Tibial nerve (tissue), 4 donors: ENCODE results near the gene PINK1.

Experiments used
- CTCF ChIP-seq, 5 experiments: fragments of 200-600 bp in 3 of 5; fragments of 450-650 bp in 2 of 5; sonication (generic) in 3 of 5; IDR thresholded peaks; one replicate each; pipeline ENCODE4 v1.5.1; 2016 to 2019; ENCODE audit warnings: antibody characterized with exemption in 5 of 5, mild to moderate bottlenecking in 3 of 5, moderate library complexity in 2 of 5
- EP300 ChIP-seq, 2 donors: sonication (generic); formaldehyde crosslinking; IDR thresholded peaks; one replicate each; pipeline ENCODE4 v1.6.1; 2017; ENCODE audit warnings: antibody characterized with exemption in 2 of 2, mild to moderate bottlenecking in 1 of 2
- POLR2A ChIP-seq, 2 donors: fragments of 450-650 bp; IDR thresholded peaks; one replicate each; pipeline ENCODE4 v1.6.1; 2017; ENCODE audit warnings: antibody characterized with exemption in 2 of 2, mild to moderate bottlenecking in 2 of 2, moderate library complexity in 2 of 2

GRCh38 chr1:20611652-20612051 lies 21.6 kb upstream of the PINK1 start:
- TF ChIP-seq EP300 (IDR thresholded peaks at IDR 0.05) (no peak), CTCF (IDR thresholded peaks at IDR 0.05) (no peak), POLR2A (IDR thresholded peaks at IDR 0.05) (no peak)
